Stimulated activated memory B cell treated with anti-CD40 and anti-IgM and Interleukin-4, amounts not matched to agents 10 μg/mL and 1 μg/mL and 100 μg/mL, for 72 hours (primary cell): ENCODE measurements around the gene SOX6.

Experiments
- ATAC-seq: fragments of 150-1000 bp; cut with Tn5 transposase; 2 replicates; pipeline ENCODE4 v1.10.0; 2021
- H3K27ac Mint-ChIP-seq: one replicate; pipeline ENCODE4 v1.8.0; 2022; ENCODE audit warnings: mild to moderate bottlenecking, mixed read lengths
- H3K27me3 Mint-ChIP-seq: one replicate; pipeline ENCODE4 v1.8.0; 2022; ENCODE audit warnings: mixed read lengths
- H3K36me3 Mint-ChIP-seq: one replicate; pipeline ENCODE4 v1.8.0; 2022; ENCODE audit warnings: mixed read lengths
- H3K4me1 Mint-ChIP-seq: one replicate; pipeline ENCODE4 v1.8.0; 2022; ENCODE audit warnings: mixed read lengths
- H3K4me3 Mint-ChIP-seq: one replicate; pipeline ENCODE4 v1.8.0; 2022; ENCODE audit warnings: mild to moderate bottlenecking, moderate library complexity, mixed read lengths
- H3K9me3 Mint-ChIP-seq: one replicate; pipeline ENCODE4 v1.8.0; 2022; ENCODE audit warnings: mixed read lengths

The SOX6 gene

GRCh38 chr11:16347928-16348685, 8.2 kb downstream of the SOX6 start:
- Mint-ChIP-seq H3K27ac (no peak overlapping the region), H3K4me3 (no peak overlapping the region), H3K9me3 (no peaks in the 10 kb centered on the region), H3K36me3 (no peaks in the 10 kb centered on the region), H3K27me3 (no peaks in the 10 kb centered on the region), H3K4me1 (no peaks in the 10 kb centered on the region)
- ATAC-seq, result no peak

- H3K27me3 Mint-ChIP-seq, result no peaks in the 10 kb centered on the region
- H3K27ac Mint-ChIP-seq, result no peak overlapping the region
- no peak for ATAC-seq
- H3K4me3 Mint-ChIP-seq, result no peak overlapping the region
- H3K9me3 Mint-ChIP-seq, result no peaks in the 10 kb centered on the region
- no peaks in the 10 kb centered on the region for H3K4me1 Mint-ChIP-seq
- H3K36me3 Mint-ChIP-seq, result no peaks in the 10 kb centered on the region
Observed at GRCh38 chr11:16346975-16347374, 9.4 kb downstream of the SOX6 start.

GRCh38 chr11:16341853-16342252, 14.5 kb downstream of the SOX6 start:
- no peaks in the 10 kb centered on the region for H3K36me3 Mint-ChIP-seq
- no peak overlapping the region for H3K4me3 Mint-ChIP-seq
- H3K27me3 Mint-ChIP-seq, result no peaks in the 10 kb centered on the region

GRCh38 chr11:16338393-16338792, 18.0 kb downstream of the SOX6 start:
- H3K27ac Mint-ChIP-seq, result no peak overlapping the region
- H3K36me3 Mint-ChIP-seq, result no peaks in the 10 kb centered on the region

More at GRCh38 chr11:16341853-16342252, 14.5 kb downstream of the SOX6 start:
- Mint-ChIP-seq H3K27ac (no peak overlapping the region), H3K9me3 (no peaks in the 10 kb centered on the region), H3K4me1 (no peaks in the 10 kb centered on the region)
- no peak for ATAC-seq

GRCh38 chr11:16337421-16338213, 18.7 kb downstream of the SOX6 start:
- Mint-ChIP-seq H3K9me3 (no peaks in the 10 kb centered on the region), H3K36me3 (no peaks in the 10 kb centered on the region), H3K4me1 (no peaks in the 10 kb centered on the region), H3K4me3 (no peak overlapping the region), H3K27me3 (no peaks in the 10 kb centered on the region), H3K27ac (no peak overlapping the region)
- no peak for ATAC-seq

More at GRCh38 chr11:16338393-16338792, 18.0 kb downstream of the SOX6 start:
- no peak for ATAC-seq
- Mint-ChIP-seq H3K4me3 (no peak overlapping the region), H3K27me3 (no peaks in the 10 kb centered on the region), H3K4me1 (no peaks in the 10 kb centered on the region), H3K9me3 (no peaks in the 10 kb centered on the region)

- ATAC-seq, result no peak
- Mint-ChIP-seq H3K4me1 (no peaks in the 10 kb centered on the region), H3K36me3 (no peaks in the 10 kb centered on the region), H3K4me3 (no peak overlapping the region), H3K27ac (no peak overlapping the region), H3K27me3 (no peaks in the 10 kb centered on the region), H3K9me3 (no peaks in the 10 kb centered on the region)
Observed at GRCh38 chr11:16336721-16337120, 19.6 kb downstream of the SOX6 start.

- ATAC-seq, result no peak
- Mint-ChIP-seq H3K9me3 (no peaks in the 10 kb centered on the region), H3K4me1 (no peaks in the 10 kb centered on the region), H3K4me3 (no peak overlapping the region), H3K27me3 (no peaks in the 10 kb centered on the region), H3K36me3 (no peaks in the 10 kb centered on the region), H3K27ac (no peak overlapping the region)
Observed at GRCh38 chr11:16336204-16336603, 20.1 kb downstream of the SOX6 start.

GRCh38 chr11:16335236-16335962, 20.9 kb downstream of the SOX6 start:
- Mint-ChIP-seq H3K9me3 (no peaks in the 10 kb centered on the region), H3K4me3 (no peak overlapping the region), H3K27me3 (no peaks in the 10 kb centered on the region), H3K27ac (no peak overlapping the region), H3K36me3 (no peaks in the 10 kb centered on the region), H3K4me1 (no peaks in the 10 kb centered on the region)
- ATAC-seq, result no peak

GRCh38 chr11:16326679-16327297, 29.6 kb downstream of the SOX6 start:
- no peaks in the 10 kb centered on the region for H3K4me1 Mint-ChIP-seq
- H3K4me3 Mint-ChIP-seq, result no peak overlapping the region
- H3K9me3 Mint-ChIP-seq, result peaks cover 10% of the 10 kb centered on the region
- ATAC-seq, result no peak
- no peaks in the 10 kb centered on the region for H3K27me3 Mint-ChIP-seq
- no peak overlapping the region for H3K27ac Mint-ChIP-seq
- no peaks in the 10 kb centered on the region for H3K36me3 Mint-ChIP-seq

GRCh38 chr11:16322190-16322589, 34.2 kb downstream of the SOX6 start:
- Mint-ChIP-seq H3K4me1 (no peaks in the 10 kb centered on the region), H3K9me3 (peaks cover 12% of the 10 kb centered on the region), H3K4me3 (no peak overlapping the region), H3K27me3 (no peaks in the 10 kb centered on the region), H3K36me3 (no peaks in the 10 kb centered on the region), H3K27ac (no peak overlapping the region)
- no peak for ATAC-seq

GRCh38 chr11:16321148-16321547, 35.2 kb downstream of the SOX6 start:
- ATAC-seq, result no peak
- Mint-ChIP-seq H3K4me3 (no peak overlapping the region), H3K36me3 (no peaks in the 10 kb centered on the region), H3K27ac (no peak overlapping the region), H3K27me3 (no peaks in the 10 kb centered on the region), H3K4me1 (no peaks in the 10 kb centered on the region), H3K9me3 (peaks cover 11% of the 10 kb centered on the region)

- Mint-ChIP-seq H3K27ac (no peak overlapping the region), H3K4me3 (no peak overlapping the region), H3K36me3 (no peaks in the 10 kb centered on the region), H3K9me3 (peaks cover 4% of the 10 kb centered on the region), H3K27me3 (no peaks in the 10 kb centered on the region), H3K4me1 (no peaks in the 10 kb centered on the region)
- no peak for ATAC-seq
Observed at GRCh38 chr11:16318320-16318719, 38.0 kb downstream of the SOX6 start.

- H3K27me3 Mint-ChIP-seq, result no peaks in the 10 kb centered on the region
- H3K4me3 Mint-ChIP-seq, result no peak overlapping the region
- H3K9me3 Mint-ChIP-seq, result peaks cover 4% of the 10 kb centered on the region
- H3K4me1 Mint-ChIP-seq, result no peaks in the 10 kb centered on the region
- ATAC-seq, result no peak
- no peak overlapping the region for H3K27ac Mint-ChIP-seq
- no peaks in the 10 kb centered on the region for H3K36me3 Mint-ChIP-seq
Observed at GRCh38 chr11:16317712-16318111, 38.6 kb downstream of the SOX6 start.

GRCh38 chr11:16313846-16314245, 42.5 kb downstream of the SOX6 start:
- no peak for ATAC-seq
- Mint-ChIP-seq H3K27ac (no peak overlapping the region), H3K9me3 (peaks cover 2% of the 10 kb centered on the region)

GRCh38 chr11:16312233-16312765, 44.0 kb downstream of the SOX6 start:
- H3K9me3 Mint-ChIP-seq, result peaks cover 2% of the 10 kb centered on the region
- no peak overlapping the region for H3K4me3 Mint-ChIP-seq
- no peak overlapping the region for H3K27ac Mint-ChIP-seq
- H3K36me3 Mint-ChIP-seq, result no peaks in the 10 kb centered on the region
- H3K4me1 Mint-ChIP-seq, result no peaks in the 10 kb centered on the region
- no peak for ATAC-seq
- H3K27me3 Mint-ChIP-seq, result no peaks in the 10 kb centered on the region

More at GRCh38 chr11:16313846-16314245, 42.5 kb downstream of the SOX6 start:
- no peaks in the 10 kb centered on the region for H3K27me3 Mint-ChIP-seq
- no peak overlapping the region for H3K4me3 Mint-ChIP-seq
- no peaks in the 10 kb centered on the region for H3K4me1 Mint-ChIP-seq
- H3K36me3 Mint-ChIP-seq, result no peaks in the 10 kb centered on the region
